Measurements from ENCODE around the gene TPCN2.

DNA sequence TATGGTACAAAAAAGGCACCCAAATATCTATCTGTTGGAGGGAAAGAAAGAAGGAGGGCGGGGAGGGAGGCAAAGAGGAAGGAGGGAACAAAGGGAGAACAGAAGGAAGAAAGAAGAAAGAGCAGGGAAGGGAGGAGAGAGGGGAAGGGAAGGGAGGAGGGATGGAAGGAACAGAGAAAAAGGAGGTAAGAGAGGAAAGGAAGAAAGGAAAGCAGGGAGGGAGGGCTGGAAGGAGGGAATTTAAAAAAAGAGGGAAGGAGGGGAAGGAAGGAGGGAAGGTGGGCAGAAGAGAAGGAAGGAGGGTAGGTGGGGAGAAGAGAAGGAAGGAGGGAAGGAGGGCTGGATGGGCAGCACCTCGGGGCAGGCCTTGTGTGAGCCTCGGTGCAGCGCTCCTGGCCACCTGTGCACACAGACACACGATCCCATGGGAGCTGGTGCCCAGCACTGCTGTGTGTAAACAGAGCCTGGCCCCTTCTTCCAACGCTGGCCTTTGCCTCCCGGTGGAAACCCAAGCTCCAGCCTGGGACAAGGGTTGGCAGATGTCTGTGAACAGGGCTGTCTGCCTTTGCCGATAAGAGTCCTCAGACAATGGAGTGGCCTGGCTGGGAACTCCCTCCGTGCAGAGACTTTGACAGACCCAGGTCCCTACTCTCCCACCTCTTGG lies 130.2 kb downstream of the TPCN2 start:
- TF ChIP-seq, protein P1, sequence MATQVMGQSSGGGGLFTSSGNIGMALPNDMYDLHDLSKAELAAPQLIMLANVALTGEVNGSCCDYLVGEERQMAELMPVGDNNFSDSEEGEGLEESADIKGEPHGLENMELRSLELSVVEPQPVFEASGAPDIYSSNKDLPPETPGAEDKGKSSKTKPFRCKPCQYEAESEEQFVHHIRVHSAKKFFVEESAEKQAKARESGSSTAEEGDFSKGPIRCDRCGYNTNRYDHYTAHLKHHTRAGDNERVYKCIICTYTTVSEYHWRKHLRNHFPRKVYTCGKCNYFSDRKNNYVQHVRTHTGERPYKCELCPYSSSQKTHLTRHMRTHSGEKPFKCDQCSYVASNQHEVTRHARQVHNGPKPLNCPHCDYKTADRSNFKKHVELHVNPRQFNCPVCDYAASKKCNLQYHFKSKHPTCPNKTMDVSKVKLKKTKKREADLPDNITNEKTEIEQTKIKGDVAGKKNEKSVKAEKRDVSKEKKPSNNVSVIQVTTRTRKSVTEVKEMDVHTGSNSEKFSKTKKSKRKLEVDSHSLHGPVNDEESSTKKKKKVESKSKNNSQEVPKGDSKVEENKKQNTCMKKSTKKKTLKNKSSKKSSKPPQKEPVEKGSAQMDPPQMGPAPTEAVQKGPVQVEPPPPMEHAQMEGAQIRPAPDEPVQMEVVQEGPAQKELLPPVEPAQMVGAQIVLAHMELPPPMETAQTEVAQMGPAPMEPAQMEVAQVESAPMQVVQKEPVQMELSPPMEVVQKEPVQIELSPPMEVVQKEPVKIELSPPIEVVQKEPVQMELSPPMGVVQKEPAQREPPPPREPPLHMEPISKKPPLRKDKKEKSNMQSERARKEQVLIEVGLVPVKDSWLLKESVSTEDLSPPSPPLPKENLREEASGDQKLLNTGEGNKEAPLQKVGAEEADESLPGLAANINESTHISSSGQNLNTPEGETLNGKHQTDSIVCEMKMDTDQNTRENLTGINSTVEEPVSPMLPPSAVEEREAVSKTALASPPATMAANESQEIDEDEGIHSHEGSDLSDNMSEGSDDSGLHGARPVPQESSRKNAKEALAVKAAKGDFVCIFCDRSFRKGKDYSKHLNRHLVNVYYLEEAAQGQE (IDR thresholded peaks at IDR 0.05; ENCODE audit: insufficient read depth in 1 of 2, low read depth in 2 of 2, low read length in 1 of 2), result no peak
- TF ChIP-seq, protein P2, sequence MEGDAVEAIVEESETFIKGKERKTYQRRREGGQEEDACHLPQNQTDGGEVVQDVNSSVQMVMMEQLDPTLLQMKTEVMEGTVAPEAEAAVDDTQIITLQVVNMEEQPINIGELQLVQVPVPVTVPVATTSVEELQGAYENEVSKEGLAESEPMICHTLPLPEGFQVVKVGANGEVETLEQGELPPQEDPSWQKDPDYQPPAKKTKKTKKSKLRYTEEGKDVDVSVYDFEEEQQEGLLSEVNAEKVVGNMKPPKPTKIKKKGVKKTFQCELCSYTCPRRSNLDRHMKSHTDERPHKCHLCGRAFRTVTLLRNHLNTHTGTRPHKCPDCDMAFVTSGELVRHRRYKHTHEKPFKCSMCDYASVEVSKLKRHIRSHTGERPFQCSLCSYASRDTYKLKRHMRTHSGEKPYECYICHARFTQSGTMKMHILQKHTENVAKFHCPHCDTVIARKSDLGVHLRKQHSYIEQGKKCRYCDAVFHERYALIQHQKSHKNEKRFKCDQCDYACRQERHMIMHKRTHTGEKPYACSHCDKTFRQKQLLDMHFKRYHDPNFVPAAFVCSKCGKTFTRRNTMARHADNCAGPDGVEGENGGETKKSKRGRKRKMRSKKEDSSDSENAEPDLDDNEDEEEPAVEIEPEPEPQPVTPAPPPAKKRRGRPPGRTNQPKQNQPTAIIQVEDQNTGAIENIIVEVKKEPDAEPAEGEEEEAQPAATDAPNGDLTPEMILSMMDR (IDR thresholded peaks at IDR 0.05), result no peak
- TF ChIP-seq POLR2AphosphoS5 (IDR thresholded peaks at IDR 0.05; ENCODE audit: low read depth, low read length), result no peak
- no peak for TF ChIP-seq SIN3A (IDR thresholded peaks at IDR 0.05; ENCODE audit: borderline replicate concordance, insufficient read depth, low read depth, low read length)
- TF ChIP-seq TCF7L2 (IDR thresholded peaks at IDR 0.05; ENCODE audit: low read depth, low read length), result no peak
